C4-2B (cell line): ENCODE data around the gene C11orf97.

Experiments
- CTCF ChIP-seq: fragments of 450-650 bp; conservative IDR thresholded peaks from 2 replicates; pipeline ENCODE4 v1.5.1; 2017; ENCODE audit warnings: mild to moderate bottlenecking
- ZFX ChIP-seq: fragments of 450-650 bp; IDR thresholded peaks from 2 replicates; pipeline ENCODE4 v1.6.1; 2017

- TF ChIP-seq CTCF (no peak), ZFX (no peak)
These were observed 30.9 kb upstream of the C11orf97 start for GRCh38 chr11:94481342-94481741.
